NT2/D1 (cell line): ENCODE measurements around the gene GULP1.

Source experiments
- SUZ12 ChIP-seq: IDR thresholded peaks from 2 replicates; pipeline ENCODE4 v1.6.1; 2011; ENCODE audit not compliant: insufficient read length, insufficient read depth; ENCODE audit errors: extremely low read depth
- YY1 ChIP-seq: IDR thresholded peaks from 2 replicates; pipeline ENCODE4 v1.6.1; 2011; ENCODE audit not compliant: insufficient read length, insufficient read depth
- ZNF274 ChIP-seq: IDR thresholded peaks from 2 replicates; pipeline ENCODE4 v1.6.1; 2011; ENCODE audit warnings: mild to moderate bottlenecking, low read depth, low read length

GRCh38 chr2:188364033-188364630 is 72.5 kb downstream of the GULP1 start:
- TF ChIP-seq YY1 (no peak), ZNF274 (no peak), SUZ12 (no peak)
